Erythroblast (primary cell): Measurements from ENCODE around the gene ZBTB11.
"Not testable (repeated sequence)": the region's sequence is repeated elsewhere in the genome, so short reads cannot be mapped to it uniquely, and the experiment has no call there.

Source experiments
- GATA1 ChIP-seq: IDR thresholded peaks from 2 replicates; pipeline ENCODE4 v1.6.1; 2011; ENCODE audit warnings: low read depth, mild to moderate bottlenecking, control low read depth, low read length, moderate library complexity
- POLR2A ChIP-seq: IDR thresholded peaks from 2 replicates; pipeline ENCODE4 v1.6.1; 2011; ENCODE audit warnings: mild to moderate bottlenecking, low read length

- TF ChIP-seq POLR2A, GATA1: not testable (repeated sequence)
Measured at GRCh38 chr3:101613014-101613413, 63.9 kb downstream of the ZBTB11 start.
